ENCODE results near the gene RPS6KA1. TPM values are rescaled to one million over a fixed set of nuclear protein-coding genes. Genes with fewer than 3 reads are reported as not detected.
A peak's percentile ranks its signal among the peaks of the same experiment; 100 is the strongest.

RPS6KA1 gene
- total and polyA plus RNA-seq, 2 of the 13 experiments (the other 11 are each of a cell fraction or from before 2014, with no cell fraction given): 19.6 to 24.2 TPM

DNA sequence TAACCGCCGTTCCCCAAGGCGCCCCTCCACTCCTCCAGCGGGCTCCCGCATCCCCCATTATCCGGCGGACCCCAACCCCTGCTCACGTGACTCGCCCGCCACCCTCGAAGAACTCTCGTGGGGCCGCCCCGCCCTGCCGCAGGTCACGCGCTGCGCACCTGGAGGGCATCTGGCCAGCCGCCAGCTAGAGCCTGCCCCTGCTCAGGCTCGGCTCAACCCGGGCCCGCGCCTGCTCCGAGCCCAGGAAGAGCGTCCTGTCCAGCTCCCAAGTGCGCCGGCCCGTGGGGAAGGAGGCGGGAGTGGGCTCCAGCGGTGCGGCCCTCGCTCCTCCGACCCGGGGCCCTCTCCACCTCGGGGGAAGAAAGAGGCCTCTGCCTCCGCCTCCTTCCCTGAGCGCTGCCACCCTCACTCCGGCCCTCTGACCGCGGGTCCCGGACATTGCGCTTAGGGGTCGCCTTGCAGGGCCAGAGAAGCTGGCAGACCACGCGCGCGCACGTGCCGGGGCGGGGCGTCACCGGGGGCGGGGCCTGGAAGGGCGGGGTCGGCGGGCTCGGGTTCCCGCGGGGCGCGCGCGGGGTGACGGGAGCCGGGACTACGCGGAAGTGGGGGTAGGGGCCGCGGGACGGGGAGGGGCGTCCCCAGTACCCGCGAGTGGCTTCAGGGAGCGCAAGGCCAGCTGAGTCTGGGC is 28.9 kb upstream of the RPS6KA1 start (continued):
- 0 out of 2 replicates have a peak, but pooled peaks have one; percentile 45 for TF ChIP-seq ZNF780A (CRISPR knock-in tag; IDR thresholded peaks at IDR 0.05)
- TF ChIP-seq ATF1 (CRISPR knock-in tag; IDR thresholded peaks at IDR 0.05): no peak
- peak; percentile 66 for TF ChIP-seq POLR2G (IDR thresholded peaks at IDR 0.05; ENCODE audit: low read depth, low read length)
- TF ChIP-seq RNF2 (conservative IDR thresholded peaks at IDR 0.05; ENCODE audit: low read depth): peak; percentile 76; the same call in 1 of the 2 replicates
- no peak for TF ChIP-seq SNRNP70 (IDR thresholded peaks at IDR 0.05; ENCODE audit: low read depth, low read length)
- TF ChIP-seq ZNF335 (CRISPR knock-in tag; IDR thresholded peaks at IDR 0.05): no peak
- TF ChIP-seq ZNF292 (CRISPR knock-in tag; IDR thresholded peaks at IDR 0.05; ENCODE audit: borderline replicate concordance, low read depth): no peak
- no peak for TF ChIP-seq NFE2 (CRISPR knock-in tag; IDR thresholded peaks at IDR 0.05)
- TF ChIP-seq ZNF598 (CRISPR knock-in tag; IDR thresholded peaks at IDR 0.05; ENCODE audit: borderline replicate concordance): peak; percentile 56; the same call in 1 of the 2 replicates
- TF ChIP-seq, protein P1, sequence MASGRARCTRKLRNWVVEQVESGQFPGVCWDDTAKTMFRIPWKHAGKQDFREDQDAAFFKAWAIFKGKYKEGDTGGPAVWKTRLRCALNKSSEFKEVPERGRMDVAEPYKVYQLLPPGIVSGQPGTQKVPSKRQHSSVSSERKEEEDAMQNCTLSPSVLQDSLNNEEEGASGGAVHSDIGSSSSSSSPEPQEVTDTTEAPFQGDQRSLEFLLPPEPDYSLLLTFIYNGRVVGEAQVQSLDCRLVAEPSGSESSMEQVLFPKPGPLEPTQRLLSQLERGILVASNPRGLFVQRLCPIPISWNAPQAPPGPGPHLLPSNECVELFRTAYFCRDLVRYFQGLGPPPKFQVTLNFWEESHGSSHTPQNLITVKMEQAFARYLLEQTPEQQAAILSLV (CRISPR knock-in tag; IDR thresholded peaks at IDR 0.05; ENCODE audit: borderline replicate concordance): peak; percentile 78; the same call in 1 of the 2 replicates
- TF ChIP-seq HOXA5 (CRISPR knock-in tag; IDR thresholded peaks at IDR 0.05): peak; percentile 56; the same call in 1 of the 2 replicates
- TF ChIP-seq HNF4A (CRISPR knock-in tag; IDR thresholded peaks at IDR 0.05): peak; percentile 14
- TF ChIP-seq, protein P2, sequence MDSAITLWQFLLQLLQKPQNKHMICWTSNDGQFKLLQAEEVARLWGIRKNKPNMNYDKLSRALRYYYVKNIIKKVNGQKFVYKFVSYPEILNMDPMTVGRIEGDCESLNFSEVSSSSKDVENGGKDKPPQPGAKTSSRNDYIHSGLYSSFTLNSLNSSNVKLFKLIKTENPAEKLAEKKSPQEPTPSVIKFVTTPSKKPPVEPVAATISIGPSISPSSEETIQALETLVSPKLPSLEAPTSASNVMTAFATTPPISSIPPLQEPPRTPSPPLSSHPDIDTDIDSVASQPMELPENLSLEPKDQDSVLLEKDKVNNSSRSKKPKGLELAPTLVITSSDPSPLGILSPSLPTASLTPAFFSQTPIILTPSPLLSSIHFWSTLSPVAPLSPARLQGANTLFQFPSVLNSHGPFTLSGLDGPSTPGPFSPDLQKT (CRISPR knock-in tag; IDR thresholded peaks at IDR 0.05; ENCODE audit: borderline replicate concordance): no peak
- TF ChIP-seq, protein P3, sequence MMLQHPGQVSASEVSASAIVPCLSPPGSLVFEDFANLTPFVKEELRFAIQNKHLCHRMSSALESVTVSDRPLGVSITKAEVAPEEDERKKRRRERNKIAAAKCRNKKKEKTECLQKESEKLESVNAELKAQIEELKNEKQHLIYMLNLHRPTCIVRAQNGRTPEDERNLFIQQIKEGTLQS (CRISPR knock-in tag; IDR thresholded peaks at IDR 0.05): 0 out of 2 replicates have a peak, but pooled peaks have one; percentile 6
- TF ChIP-seq TBX2 (CRISPR knock-in tag; IDR thresholded peaks at IDR 0.05; ENCODE audit: borderline replicate concordance): peak; percentile 36; the same call in 1 of the 2 replicates
- TF ChIP-seq ETV6 (CRISPR knock-in tag; conservative IDR thresholded peaks at IDR 0.05): no peak
- TF ChIP-seq ZNF879 (CRISPR knock-in tag; IDR thresholded peaks at IDR 0.05): no peak
- TF ChIP-seq ZNF234 (CRISPR knock-in tag; conservative IDR thresholded peaks at IDR 0.05): 0 out of 2 replicates have a peak, but pooled peaks have one; percentile 42
- TF ChIP-seq, protein P4, sequence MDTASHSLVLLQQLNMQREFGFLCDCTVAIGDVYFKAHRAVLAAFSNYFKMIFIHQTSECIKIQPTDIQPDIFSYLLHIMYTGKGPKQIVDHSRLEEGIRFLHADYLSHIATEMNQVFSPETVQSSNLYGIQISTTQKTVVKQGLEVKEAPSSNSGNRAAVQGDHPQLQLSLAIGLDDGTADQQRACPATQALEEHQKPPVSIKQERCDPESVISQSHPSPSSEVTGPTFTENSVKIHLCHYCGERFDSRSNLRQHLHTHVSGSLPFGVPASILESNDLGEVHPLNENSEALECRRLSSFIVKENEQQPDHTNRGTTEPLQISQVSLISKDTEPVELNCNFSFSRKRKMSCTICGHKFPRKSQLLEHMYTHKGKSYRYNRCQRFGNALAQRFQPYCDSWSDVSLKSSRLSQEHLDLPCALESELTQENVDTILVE (CRISPR knock-in tag; IDR thresholded peaks at IDR 0.05): no peak; the same call in 1 of the 2 replicates
- peak; percentile 3; the same call in 1 of the 2 replicates for TF ChIP-seq ZNF747 (CRISPR knock-in tag; IDR thresholded peaks at IDR 0.05; ENCODE audit: borderline replicate concordance)
- no peak for TF ChIP-seq ZNF496 (CRISPR knock-in tag; IDR thresholded peaks at IDR 0.05; ENCODE audit: insufficient replicate concordance)
- no peak; the same call in none of the 2 replicates for TF ChIP-seq ZSCAN31 (CRISPR knock-in tag; IDR thresholded peaks at IDR 0.05; ENCODE audit: low read depth)
- TF ChIP-seq, protein P5, sequence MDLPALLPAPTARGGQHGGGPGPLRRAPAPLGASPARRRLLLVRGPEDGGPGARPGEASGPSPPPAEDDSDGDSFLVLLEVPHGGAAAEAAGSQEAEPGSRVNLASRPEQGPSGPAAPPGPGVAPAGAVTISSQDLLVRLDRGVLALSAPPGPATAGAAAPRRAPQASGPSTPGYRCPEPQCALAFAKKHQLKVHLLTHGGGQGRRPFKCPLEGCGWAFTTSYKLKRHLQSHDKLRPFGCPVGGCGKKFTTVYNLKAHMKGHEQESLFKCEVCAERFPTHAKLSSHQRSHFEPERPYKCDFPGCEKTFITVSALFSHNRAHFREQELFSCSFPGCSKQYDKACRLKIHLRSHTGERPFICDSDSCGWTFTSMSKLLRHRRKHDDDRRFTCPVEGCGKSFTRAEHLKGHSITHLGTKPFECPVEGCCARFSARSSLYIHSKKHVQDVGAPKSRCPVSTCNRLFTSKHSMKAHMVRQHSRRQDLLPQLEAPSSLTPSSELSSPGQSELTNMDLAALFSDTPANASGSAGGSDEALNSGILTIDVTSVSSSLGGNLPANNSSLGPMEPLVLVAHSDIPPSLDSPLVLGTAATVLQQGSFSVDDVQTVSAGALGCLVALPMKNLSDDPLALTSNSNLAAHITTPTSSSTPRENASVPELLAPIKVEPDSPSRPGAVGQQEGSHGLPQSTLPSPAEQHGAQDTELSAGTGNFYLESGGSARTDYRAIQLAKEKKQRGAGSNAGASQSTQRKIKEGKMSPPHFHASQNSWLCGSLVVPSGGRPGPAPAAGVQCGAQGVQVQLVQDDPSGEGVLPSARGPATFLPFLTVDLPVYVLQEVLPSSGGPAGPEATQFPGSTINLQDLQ (CRISPR knock-in tag; IDR thresholded peaks at IDR 0.05): peak; percentile 82
